COLO668 (cell line): ENCODE results near the gene EFHC1.

ENCODE experiments used
- DNase-seq: peaks from one replicate; lab custom pipeline; 2025; ENCODE audit not compliant: unreplicated experiment; lab: John Stamatoyannopoulos, UW

The EFHC1 gene

GRCh38 chr6:52537001-52537753 lies 117.0 kb downstream of the EFHC1 start:
- DNase-seq = no peak

GRCh38 chr6:52538252-52538900 lies 118.2 kb downstream of the EFHC1 start:
- DNase-seq = no peak

GRCh38 chr6:52538901-52539354 lies 118.8 kb downstream of the EFHC1 start:
- DNase-seq = no peak

- DNase-seq = no peak
Measured at GRCh38 chr6:52539607-52540006, 119.5 kb downstream of the EFHC1 start.

GRCh38 chr6:52540286-52540902 lies 120.3 kb downstream of the EFHC1 start:
- no peak for DNase-seq

- no peak for DNase-seq
Measured at GRCh38 chr6:52541135-52541534, 121.0 kb downstream of the EFHC1 start.

- DNase-seq = no peak
Measured at GRCh38 chr6:52543262-52543661, 123.1 kb downstream of the EFHC1 start.

GRCh38 chr6:52543729-52544601 lies 123.8 kb downstream of the EFHC1 start:
- DNase-seq = no peak

- DNase-seq = no peak
Measured at GRCh38 chr6:52544602-52545405, 124.7 kb downstream of the EFHC1 start.

GRCh38 chr6:52545406-52546119 lies 125.4 kb downstream of the EFHC1 start:
- no peak for DNase-seq

GRCh38 chr6:52546192-52546591 lies 126.0 kb downstream of the EFHC1 start:
- DNase-seq = no peak

- DNase-seq = no peak
Measured at GRCh38 chr6:52546678-52547077, 126.5 kb downstream of the EFHC1 start.

GRCh38 chr6:52547647-52548352 lies 127.7 kb downstream of the EFHC1 start:
- no peak for DNase-seq

GRCh38 chr6:52548353-52548713 lies 128.2 kb downstream of the EFHC1 start:
- no peak for DNase-seq

GRCh38 chr6:52548999-52549398 lies 128.9 kb downstream of the EFHC1 start:
- no peak for DNase-seq

GRCh38 chr6:52549428-52549827 lies 129.3 kb downstream of the EFHC1 start:
- no peak for DNase-seq

GRCh38 chr6:52550014-52550575 lies 130.0 kb downstream of the EFHC1 start:
- no peak for DNase-seq

GRCh38 chr6:52550870-52551269 lies 130.7 kb downstream of the EFHC1 start:
- DNase-seq = no peak
